Right renal cortex interstitium (tissue), 3 donors: ENCODE results near the gene CAMKMT. TPM values are rescaled to one million over a fixed set of nuclear protein-coding genes. Genes with fewer than 3 reads are reported as not detected.

Source experiments
- DNase-seq, 3 donors: peaks; one replicate each; pipeline ENCODE4 v3.0.0-alpha.2; 2013; ENCODE audit warnings: low read depth in 3 of 3, low spot score in 2 of 3
- polyA plus RNA-seq, 3 donors: library from polyadenylated mRNA; unstranded; fragments of 120-200 nt; gene quantifications; one replicate each; pipeline ENCODE4 v1.2.1, GENCODE V29; 2013; ENCODE audit not compliant: insufficient read length in 3 of 3

The CAMKMT gene
- polyA plus RNA-seq, 3 donors, result 13.8 to 16.7 (median 16.3) TPM

DNA sequence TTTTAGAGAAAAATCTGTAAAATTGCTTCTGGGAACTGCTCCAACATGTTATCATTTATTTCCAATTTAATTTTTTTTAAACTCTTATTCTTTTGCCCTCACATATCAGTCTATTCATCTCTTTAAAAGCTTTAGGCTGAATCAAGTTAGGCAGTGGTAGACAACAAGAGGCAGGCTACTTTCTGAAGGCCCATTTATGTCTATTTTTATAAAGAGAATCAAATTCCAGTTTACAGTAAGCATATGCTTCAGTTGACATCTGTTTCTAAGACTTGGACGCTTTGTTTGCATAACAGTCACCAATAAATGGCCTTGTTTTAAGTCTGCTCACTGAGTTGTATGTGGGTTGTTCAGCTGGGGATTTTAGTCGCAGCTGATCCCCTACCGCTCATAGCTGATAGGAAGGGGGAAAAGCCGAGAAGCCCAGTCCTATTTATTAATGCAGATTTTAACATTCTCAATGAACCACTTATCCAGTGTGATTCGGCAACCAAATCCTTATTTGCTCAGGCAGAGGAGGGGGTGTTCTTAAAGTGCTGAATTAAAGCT is 319.3 kb downstream of the CAMKMT start:
- DNase-seq, result no peak

- no peak for DNase-seq
These were observed 320.7 kb downstream of the CAMKMT start for GRCh38 chr2:44682459-44682858.

- DNase-seq, result no peak
These were observed 322.8 kb downstream of the CAMKMT start for GRCh38 chr2:44684559-44684958.

- no peak for DNase-seq
These were observed 324.8 kb downstream of the CAMKMT start for GRCh38 chr2:44686561-44686960.

GRCh38 chr2:44687686-44688455 is 326.1 kb downstream of the CAMKMT start:
- DNase-seq, result no peak

DNA sequence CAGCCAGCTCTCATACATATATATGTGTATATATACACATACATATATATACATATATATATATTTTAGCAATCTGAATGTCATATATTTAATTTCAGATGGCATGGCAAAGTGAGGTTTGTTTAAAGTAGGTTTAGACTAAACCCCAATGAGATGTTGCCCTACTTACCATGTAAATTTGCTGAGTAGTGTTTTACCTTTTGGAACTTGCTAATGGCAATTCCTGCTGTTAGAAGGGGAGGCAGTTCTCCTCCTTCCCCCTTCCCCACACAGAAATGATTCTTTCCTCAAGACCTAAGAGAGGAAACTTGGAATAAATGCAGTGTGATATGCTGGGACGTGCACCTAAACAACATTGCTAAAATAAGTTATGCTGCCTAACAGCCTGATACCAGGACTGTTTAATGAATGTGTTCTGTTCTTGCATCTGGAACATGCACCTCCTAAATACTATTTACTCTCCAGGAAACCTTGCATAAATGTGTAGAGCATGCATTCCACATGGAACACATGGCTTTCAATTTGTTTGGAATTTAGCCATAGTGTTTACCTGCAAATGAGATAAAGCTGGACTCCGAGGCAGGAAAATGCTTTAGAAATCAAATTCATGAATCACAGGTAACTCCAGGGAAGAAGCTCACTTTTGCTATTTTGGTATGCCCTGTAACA is 326.8 kb downstream of the CAMKMT start:
- DNase-seq, result no peak

GRCh38 chr2:44689516-44689915 is 327.8 kb downstream of the CAMKMT start:
- no peak for DNase-seq

- no peak for DNase-seq
These were observed 329.5 kb downstream of the CAMKMT start for GRCh38 chr2:44691174-44691785.

DNA sequence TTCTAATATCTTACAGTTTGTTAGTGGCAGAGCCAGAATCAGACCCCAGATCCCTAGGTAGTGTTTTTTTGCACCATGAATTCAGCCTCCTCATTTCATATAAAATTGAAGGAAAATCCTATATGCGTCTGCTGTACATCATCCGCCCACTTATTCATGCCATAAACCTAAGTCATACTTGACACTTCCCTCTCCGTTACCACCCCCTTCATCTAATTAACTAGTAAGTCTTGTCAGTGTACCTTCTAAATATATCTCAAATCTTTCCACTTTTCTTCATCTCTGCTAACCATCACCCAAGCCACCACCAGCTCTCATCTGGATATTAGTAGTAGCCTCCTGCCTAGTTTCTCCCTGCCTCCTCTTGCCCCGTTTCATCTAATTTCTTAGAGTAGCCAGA is 331.1 kb downstream of the CAMKMT start:
- DNase-seq, result no peak

- no peak for DNase-seq
These were observed 339.1 kb downstream of the CAMKMT start for GRCh38 chr2:44700824-44701223.

GRCh38 chr2:44705356-44705755 is 343.6 kb downstream of the CAMKMT start:
- DNase-seq, result no peak

- DNase-seq, result no peak
These were observed 344.2 kb downstream of the CAMKMT start for GRCh38 chr2:44705876-44706480.

GRCh38 chr2:44706681-44707553 is 345.2 kb downstream of the CAMKMT start:
- DNase-seq, result no peak

DNA sequence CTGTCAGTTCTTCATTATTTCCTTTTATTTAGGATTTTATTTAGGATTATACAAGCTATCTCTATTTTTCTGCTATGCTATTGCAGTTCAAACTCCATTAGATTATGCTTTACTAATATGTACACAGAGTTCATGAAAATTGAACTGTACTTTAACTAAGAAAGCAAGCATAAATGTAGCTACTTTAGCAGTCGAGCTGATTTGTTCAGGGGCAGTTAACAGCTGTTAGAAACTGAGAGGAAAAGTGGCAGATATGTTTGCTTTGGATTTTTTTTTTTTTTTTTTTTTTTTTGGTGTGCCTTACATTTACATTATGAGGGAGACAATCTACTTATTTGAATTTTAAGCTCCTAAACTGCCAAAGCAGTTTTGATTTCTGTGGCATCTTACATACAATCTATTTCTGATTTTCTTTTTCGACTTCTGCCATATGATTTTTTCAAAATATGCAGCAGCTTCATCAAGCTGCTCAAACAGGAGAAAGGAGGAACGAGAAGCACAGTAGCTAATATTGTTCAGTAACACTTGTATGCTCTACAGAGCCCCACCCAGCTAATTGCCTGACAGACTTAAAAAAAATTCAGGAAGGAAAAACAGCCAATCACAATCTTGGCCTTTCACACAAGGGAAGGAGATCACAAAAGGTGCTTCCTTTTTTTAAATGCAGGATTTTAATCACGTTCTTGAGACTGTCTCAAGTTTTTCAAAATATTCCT is 346.4 kb downstream of the CAMKMT start:
- DNase-seq, result no peak

DNA sequence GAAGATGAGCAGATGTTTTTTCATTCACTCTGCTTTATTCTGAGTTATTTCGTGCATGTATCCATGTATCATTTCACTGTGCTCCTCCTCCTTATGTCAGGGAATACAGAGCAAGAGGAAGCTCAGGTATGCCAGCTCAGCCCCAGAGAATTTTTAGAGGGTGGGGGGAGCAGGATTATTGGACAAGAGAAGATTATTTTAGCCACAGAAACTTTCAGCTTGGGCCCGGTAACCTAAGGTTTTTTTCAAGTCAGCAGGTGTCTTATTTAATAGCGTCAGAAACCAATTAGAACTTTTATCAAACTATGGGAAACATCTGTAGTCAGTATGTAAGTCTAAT is 346.9 kb downstream of the CAMKMT start:
- DNase-seq, result no peak

DNA sequence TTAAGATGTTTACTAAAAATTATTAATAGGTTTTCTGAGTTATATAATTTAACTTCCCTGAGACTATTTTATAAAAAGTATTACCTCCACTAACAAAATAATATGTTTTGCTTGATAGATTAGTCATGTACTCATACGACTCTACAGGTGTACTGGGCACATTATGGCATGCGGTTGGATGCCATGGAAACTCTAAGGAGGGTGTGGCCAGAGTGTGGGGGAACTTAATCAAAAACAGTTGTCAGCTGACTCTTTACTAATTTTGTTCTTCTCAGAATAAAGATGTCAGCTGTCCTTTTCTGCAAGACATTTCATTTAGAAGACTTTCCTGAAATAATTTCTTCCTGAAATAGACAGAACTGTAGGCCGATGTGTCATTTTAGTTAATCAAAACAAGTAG is 351.4 kb downstream of the CAMKMT start:
- DNase-seq, result no peak

DNA sequence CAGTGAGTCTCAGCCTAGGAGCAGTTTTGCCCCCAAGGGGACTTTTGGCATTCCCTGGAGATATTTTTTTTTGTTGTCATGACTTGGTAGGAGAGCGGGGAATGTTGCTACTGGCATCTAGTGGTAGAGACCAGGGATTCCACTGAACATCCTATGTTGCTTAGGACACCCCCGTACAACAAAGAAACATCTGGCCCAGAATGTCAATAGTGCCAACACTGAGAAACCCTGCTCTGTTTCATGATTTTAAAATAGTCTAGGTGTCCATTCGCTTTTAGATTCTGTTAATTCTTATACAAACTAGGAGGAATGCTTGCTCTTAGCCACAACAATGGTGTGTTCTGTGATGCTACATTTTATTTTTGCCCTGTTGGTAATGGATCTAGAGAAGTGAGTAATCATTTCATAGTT is 353.9 kb downstream of the CAMKMT start:
- no peak for DNase-seq

- DNase-seq, result no peak
These were observed 354.4 kb downstream of the CAMKMT start for GRCh38 chr2:44716131-44716530.

GRCh38 chr2:44718431-44718830 is 356.7 kb downstream of the CAMKMT start:
- no peak for DNase-seq

- no peak for DNase-seq
These were observed 357.8 kb downstream of the CAMKMT start for GRCh38 chr2:44719562-44719961.
